Breast epithelium (tissue), 4 donors: ENCODE data around the gene POLR3H. TPM values are rescaled to one million over a fixed set of nuclear protein-coding genes. Genes with fewer than 3 reads are reported as not detected.

ENCODE experiments used
- DNase-seq, 2 donors: peaks; one replicate each; pipeline ENCODE4 v3.0.0-alpha.2; 2019; ENCODE audit warnings: low spot score in 2 of 2
- H3K27ac ChIP-seq, 2 donors: fragments of 200-600 bp; sonication (generic) in 1 of 2; one replicate each; pipeline ENCODE4 v1.5.1; 2016 to 2019; ENCODE audit warnings: mild to moderate bottlenecking in 1 of 2
- H3K27me3 ChIP-seq, 2 donors: fragments of 200-600 bp; sonication (generic) in 1 of 2; one replicate each; pipeline versions ENCODE4 v1.5.1 to v1.6.0; 2017 to 2019; ENCODE audit warnings: control low read depth in 1 of 2, mild to moderate bottlenecking in 1 of 2
- H3K36me3 ChIP-seq: fragments of 200-600 bp; one replicate; pipeline ENCODE4 v1.5.1; 2019
- H3K4me1 ChIP-seq, 2 donors: fragments of 200-600 bp; sonication (generic); one replicate each; pipeline ENCODE4 v1.5.1; 2016 to 2019; ENCODE audit warnings: control low read depth in 1 of 2
- H3K4me3 ChIP-seq, 3 donors: fragments of 200-600 bp; sonication (generic); 1 replicate in 2 of 3; 2 replicates in 1 of 3; pipeline ENCODE4 v1.5.1; 2016 to 2019; ENCODE audit warnings: mild to moderate bottlenecking in 3 of 3, moderate library complexity in 2 of 3
- H3K9me3 ChIP-seq, 2 donors: fragments of 200-600 bp; sonication (generic) in 1 of 2; one replicate each; pipeline ENCODE4 v1.5.1; 2016 to 2019; ENCODE audit warnings: control low read depth in 1 of 2
- POLR2A ChIP-seq: fragments of 450-650 bp; IDR thresholded peaks from one replicate; pipeline ENCODE4 v1.6.1; 2016; ENCODE audit warnings: antibody characterized with exemption, mild to moderate bottlenecking, moderate library complexity
- POLR2AphosphoS5 ChIP-seq, 3 donors: sonication (generic); formaldehyde crosslinking; IDR thresholded peaks; one replicate each; pipeline ENCODE4 v1.6.1; 2017; ENCODE audit warnings: antibody characterized with exemption in 3 of 3
- intact Hi-C: fragments of 100-400 bp; cut with DNase I; formaldehyde crosslinking; loops from one replicate; pipeline ENCODE4 v1.15.1; 2023; ENCODE audit warnings: low total_unique reads
- total RNA-seq, 3 donors: library from RNA; depleted of rRNA; stranded (reverse); fragments of >200 nt; gene quantifications; one replicate each; pipeline ENCODE4 v1.1.0, GENCODE V29; 2016
- TF ChIP-seq, protein P1 (sequence below), 3 donors: fragments of 450-650 bp; IDR thresholded peaks; one replicate each; pipeline ENCODE4 v1.5.1; 2016 to 2017; ENCODE audit warnings: antibody characterized with exemption in 3 of 3, mild to moderate bottlenecking in 3 of 3, moderate library complexity in 3 of 3

The POLR3H gene
- total RNA-seq, 3 donors from 2014 or later = 18.2 to 26.5 (median 20.2) TPM

DNA sequence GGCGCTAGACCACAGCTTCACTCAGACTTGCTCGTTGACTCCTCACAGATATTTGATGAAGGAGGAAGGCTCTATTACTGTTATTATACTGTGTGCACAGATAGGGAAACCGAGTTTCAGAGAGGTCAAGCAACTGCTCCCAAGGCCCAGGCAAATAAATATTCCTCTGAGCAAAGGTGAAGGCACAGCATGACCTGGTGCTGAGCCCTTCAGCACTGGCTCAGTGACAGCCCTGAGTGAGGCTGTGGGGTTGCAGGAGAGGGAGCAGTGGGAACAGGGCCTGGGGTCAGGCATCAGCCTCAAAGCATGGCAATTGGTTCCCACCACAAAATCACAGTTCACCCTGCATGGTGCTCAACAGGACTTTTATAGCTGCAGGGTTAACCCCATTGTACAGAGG is 7.1 kb downstream of the POLR3H start:
- H3K36me3 ChIP-seq = no peaks in the 10 kb centered on the region
- H3K9me3 ChIP-seq = no peaks in the 10 kb centered on the region
- TF ChIP-seq, protein P1, sequence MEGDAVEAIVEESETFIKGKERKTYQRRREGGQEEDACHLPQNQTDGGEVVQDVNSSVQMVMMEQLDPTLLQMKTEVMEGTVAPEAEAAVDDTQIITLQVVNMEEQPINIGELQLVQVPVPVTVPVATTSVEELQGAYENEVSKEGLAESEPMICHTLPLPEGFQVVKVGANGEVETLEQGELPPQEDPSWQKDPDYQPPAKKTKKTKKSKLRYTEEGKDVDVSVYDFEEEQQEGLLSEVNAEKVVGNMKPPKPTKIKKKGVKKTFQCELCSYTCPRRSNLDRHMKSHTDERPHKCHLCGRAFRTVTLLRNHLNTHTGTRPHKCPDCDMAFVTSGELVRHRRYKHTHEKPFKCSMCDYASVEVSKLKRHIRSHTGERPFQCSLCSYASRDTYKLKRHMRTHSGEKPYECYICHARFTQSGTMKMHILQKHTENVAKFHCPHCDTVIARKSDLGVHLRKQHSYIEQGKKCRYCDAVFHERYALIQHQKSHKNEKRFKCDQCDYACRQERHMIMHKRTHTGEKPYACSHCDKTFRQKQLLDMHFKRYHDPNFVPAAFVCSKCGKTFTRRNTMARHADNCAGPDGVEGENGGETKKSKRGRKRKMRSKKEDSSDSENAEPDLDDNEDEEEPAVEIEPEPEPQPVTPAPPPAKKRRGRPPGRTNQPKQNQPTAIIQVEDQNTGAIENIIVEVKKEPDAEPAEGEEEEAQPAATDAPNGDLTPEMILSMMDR (IDR thresholded peaks at IDR 0.05) = no peak
- TF ChIP-seq POLR2A = no peak
- TF ChIP-seq POLR2AphosphoS5 (IDR thresholded peaks at IDR 0.05) = no peak
- H3K27ac ChIP-seq = no peak overlapping the region
- no peak for DNase-seq
- no peaks in the 10 kb centered on the region for H3K27me3 ChIP-seq
- no peak overlapping the region for H3K4me3 ChIP-seq
- intact Hi-C loops = no loop called here
- H3K4me1 ChIP-seq = peaks cover 0 to 6% of the 10 kb centered on the region in 2 donors

DNA sequence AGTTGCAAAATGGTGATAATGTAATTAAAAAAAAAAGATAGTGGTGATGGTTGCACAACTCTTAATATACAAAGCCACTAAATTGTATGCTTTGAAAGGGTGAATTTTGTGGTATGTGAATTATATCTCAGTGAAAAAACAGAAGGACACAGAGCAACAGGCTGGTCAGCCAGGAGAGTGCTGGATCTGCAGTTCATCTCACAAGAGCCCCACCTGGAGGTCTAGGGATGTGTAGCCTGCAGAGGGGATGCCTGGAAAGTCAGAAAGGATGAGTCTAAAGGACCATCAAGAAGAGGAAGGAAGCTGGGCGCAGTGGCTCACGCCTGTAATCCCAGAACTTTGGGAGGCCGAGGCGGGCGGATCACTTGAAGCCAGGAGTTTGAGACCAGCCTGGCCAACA is 9.0 kb downstream of the POLR3H start:
- Histone ChIP-seq H3K27me3 (no peaks in the 10 kb centered on the region), H3K4me3 (no peak overlapping the region), H3K9me3 (no peaks in the 10 kb centered on the region), H3K36me3 (peaks cover 6% of the 10 kb centered on the region), H3K27ac (no peak overlapping the region), H3K4me1 (peaks cover 0 to 6% of the 10 kb centered on the region in 2 donors)
- intact Hi-C loops = no loop called here
- no peak for TF ChIP-seq POLR2AphosphoS5 (IDR thresholded peaks at IDR 0.05)
- TF ChIP-seq, protein P1 (IDR thresholded peaks at IDR 0.05) = no peak
- no peak for TF ChIP-seq POLR2A
- DNase-seq = no peak

DNA sequence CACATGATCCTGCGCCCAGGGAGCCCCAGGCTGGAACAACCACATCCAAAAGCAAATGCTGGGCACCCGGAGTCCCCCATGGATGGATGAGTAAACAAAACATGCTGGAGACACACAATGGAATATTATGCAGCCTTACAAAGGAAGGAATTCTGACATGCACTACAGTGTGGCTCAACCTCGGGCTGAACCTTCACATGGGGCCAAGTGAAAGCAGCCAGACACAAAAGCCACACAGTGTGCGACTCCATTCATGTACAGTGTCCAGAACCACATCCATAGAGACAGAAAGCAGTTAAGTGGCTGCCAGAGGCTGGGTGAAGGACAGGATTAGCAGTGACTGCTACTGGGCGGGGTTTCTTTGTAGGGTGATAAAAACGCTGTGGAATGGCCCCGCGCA is 10.1 kb downstream of the POLR3H start:
- peaks cover 0 to 6% of the 10 kb centered on the region in 2 donors for H3K4me1 ChIP-seq
- no peak overlapping the region for H3K4me3 ChIP-seq
- TF ChIP-seq POLR2A = no peak
- TF ChIP-seq, protein P1 (IDR thresholded peaks at IDR 0.05) = no peak
- TF ChIP-seq POLR2AphosphoS5 (IDR thresholded peaks at IDR 0.05) = no peak
- H3K9me3 ChIP-seq = no peaks in the 10 kb centered on the region
- intact Hi-C loops = no loop called here
- peaks cover 6% of the 10 kb centered on the region for H3K36me3 ChIP-seq
- no peaks in the 10 kb centered on the region for H3K27me3 ChIP-seq
- no peak for DNase-seq
- H3K27ac ChIP-seq = no peak overlapping the region

DNA sequence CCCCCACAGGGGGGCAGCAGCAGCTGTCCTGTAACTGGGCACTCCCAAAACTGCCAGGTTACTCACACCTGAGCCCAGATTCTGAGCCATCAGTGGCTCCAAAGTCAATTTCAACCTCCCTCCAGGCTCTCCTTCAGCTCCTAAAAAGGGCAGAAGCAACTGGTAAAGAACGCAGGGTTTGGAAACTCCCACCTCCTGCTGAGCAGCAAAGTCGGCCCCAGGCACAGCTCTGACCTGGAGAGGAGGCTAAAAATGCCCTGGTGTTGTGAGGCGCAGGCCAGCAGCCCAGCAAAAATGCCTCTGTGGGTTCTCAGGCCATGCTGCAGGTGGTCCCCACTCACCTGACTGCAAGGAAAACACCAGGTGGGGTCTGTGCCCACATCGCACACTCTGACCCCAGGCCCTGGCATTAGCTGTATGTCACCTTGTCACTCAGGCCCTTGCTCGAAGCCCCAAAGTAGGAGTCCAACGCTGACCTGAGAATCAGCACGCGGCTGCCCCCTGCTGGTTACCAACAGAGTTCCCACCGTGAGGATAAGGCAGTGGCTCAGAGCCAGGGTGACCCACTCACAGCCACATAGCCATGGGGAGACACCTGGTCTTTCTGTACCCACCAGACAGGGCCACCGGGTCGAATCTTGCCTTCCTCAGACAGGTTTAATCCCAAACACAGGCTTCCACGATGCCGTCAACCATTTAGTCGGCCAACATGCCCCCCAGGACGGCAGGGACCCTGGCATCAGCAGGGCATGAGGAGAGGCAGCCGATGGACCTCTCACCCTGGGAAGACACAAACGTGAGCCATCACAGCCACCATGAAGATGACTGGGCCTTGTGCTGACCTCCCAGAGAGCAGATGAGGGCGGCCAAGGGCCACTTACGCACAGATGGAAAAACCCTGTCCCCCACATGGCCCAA is 11.1 kb downstream of the POLR3H start:
- H3K36me3 ChIP-seq = peaks cover 6% of the 10 kb centered on the region
- no peak for TF ChIP-seq POLR2A
- no peak for TF ChIP-seq POLR2AphosphoS5 (IDR thresholded peaks at IDR 0.05)
- TF ChIP-seq, protein P1 (IDR thresholded peaks at IDR 0.05) = peak; percentile 60 to 64 (median 63)
- no peak for DNase-seq
- no peaks in the 10 kb centered on the region for H3K27me3 ChIP-seq
- no peaks in the 10 kb centered on the region for H3K9me3 ChIP-seq
- H3K4me3 ChIP-seq = no peak overlapping the region
- peaks cover 0 to 6% of the 10 kb centered on the region in 2 donors for H3K4me1 ChIP-seq
- intact Hi-C loops = no loop called here
- H3K27ac ChIP-seq = peak overlapping the region; percentile 10 to 36
